Measurements from ENCODE around the gene CD79B. TPM values are rescaled to one million over a fixed set of nuclear protein-coding genes. Genes with fewer than 3 reads are reported as not detected.

The CD79B gene
- total and polyA plus RNA-seq, 4 donors: 1.8 to 8.7 (median 5.0) TPM

DNA sequence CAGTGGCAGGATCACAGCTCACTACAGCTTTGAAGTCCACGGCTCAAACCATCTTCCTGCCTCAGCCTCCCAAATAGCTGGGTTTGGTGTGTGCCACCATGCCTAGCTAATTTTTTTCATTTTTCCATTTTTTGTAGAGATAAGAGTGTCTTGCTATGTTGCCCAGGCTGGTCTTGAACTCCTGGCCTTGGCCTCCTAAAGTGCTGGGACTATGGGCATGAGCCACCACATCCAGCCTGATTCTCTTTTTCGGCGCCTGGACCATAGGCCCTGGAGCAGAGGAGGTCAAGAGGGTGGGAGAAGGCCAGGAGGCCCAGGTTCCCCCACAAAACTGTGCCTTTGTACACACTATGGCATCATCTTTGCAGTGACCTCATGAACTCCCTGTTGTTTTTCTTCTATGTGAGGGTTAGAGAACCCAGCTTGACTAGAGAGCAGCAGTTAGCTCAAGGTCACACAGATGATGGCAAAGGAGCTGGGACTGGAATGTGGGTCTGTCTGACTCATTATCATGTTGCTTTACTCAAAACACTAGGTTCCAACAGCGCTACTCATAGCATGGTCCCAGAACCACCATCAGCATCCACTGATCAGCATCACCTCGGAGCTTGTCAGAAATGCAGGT, 24.3 kb upstream of the CD79B start:
- Histone ChIP-seq H3K4me3 (no peak overlapping the region), H3K27me3 (ENCODE audit: control insufficient read depth in 3 of 3, insufficient read depth in 3 of 3, low read length in 2 of 3) (no peaks in the 10 kb centered on the region), H3K27ac (ENCODE audit: low read depth in 1 of 2, low read length in 1 of 2) (no peak overlapping the region), H3K4me1 (ENCODE audit: control insufficient read depth in 5 of 5, insufficient read depth in 5 of 5, low read length in 5 of 5) (peaks cover 0 to 6% (median 0%) of the 10 kb centered on the region in 5 donors), H3K9me3 (ENCODE audit: control insufficient read depth in 4 of 4, insufficient read depth in 3 of 4, low read length in 3 of 4) (no peaks in the 10 kb centered on the region), H3K36me3 (ENCODE audit: control insufficient read depth in 4 of 4, insufficient read depth in 4 of 4, low read length in 4 of 4) (no peaks in the 10 kb centered on the region), H3K9ac (ENCODE audit: insufficient read depth in 1 of 2, low read length in 2 of 2) (no peak overlapping the region)
- DNase-seq (no peak), ATAC-seq (ENCODE audit: insufficient read depth, low FRiP score) (no peak)
- no peak for TF ChIP-seq CTCF (IDR thresholded peaks at IDR 0.05; ENCODE audit: control extremely low read depth, extremely low read depth)
- WGBS, 2 donors: 97 to 99% methylated on average over 5 of the region's 5 CpGs

GRCh38 chr17:63955791-63956190, 23.7 kb upstream of the CD79B start:
- no peak for TF ChIP-seq CTCF (IDR thresholded peaks at IDR 0.05; ENCODE audit: control extremely low read depth, extremely low read depth)
- DNase-seq (no peak), ATAC-seq (ENCODE audit: insufficient read depth, low FRiP score) (no peak)
- Histone ChIP-seq H3K9me3 (ENCODE audit: control insufficient read depth in 4 of 4, insufficient read depth in 3 of 4, low read length in 3 of 4) (no peaks in the 10 kb centered on the region), H3K4me1 (ENCODE audit: control insufficient read depth in 5 of 5, insufficient read depth in 5 of 5, low read length in 5 of 5) (peaks cover 0 to 2% (median 0%) of the 10 kb centered on the region in 5 donors), H3K36me3 (ENCODE audit: control insufficient read depth in 4 of 4, insufficient read depth in 4 of 4, low read length in 4 of 4) (no peaks in the 10 kb centered on the region), H3K4me3 (no peak overlapping the region), H3K27me3 (ENCODE audit: control insufficient read depth in 3 of 3, insufficient read depth in 3 of 3, low read length in 2 of 3) (no peaks in the 10 kb centered on the region), H3K9ac (ENCODE audit: insufficient read depth in 1 of 2, low read length in 2 of 2) (no peak overlapping the region), H3K27ac (ENCODE audit: low read depth in 1 of 2, low read length in 1 of 2) (no peak overlapping the region)
- 91% methylated on average over 4 of the region's 4 CpGs for WGBS, 2 donors

DNA sequence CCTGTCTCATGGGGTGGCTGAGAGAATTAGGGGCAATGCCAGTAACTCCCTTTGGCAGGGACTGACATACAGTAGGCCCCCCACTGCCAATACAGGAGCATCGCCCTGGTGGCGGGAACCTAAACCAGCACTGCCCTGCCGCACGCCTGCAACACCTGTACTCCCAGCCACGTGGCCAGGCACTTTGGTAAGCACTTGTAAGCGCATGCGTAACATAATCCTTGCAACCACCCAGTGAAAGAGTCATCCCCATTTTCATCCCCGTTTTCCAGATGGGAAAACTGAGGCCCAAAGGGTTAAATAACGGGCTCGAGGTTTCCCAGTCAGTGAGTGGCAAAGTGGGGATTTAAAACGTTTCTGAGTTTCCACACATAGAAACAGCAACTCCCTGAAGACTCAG, 23.1 kb upstream of the CD79B start:
- H3K27me3 ChIP-seq (ENCODE audit: control insufficient read depth in 3 of 3, insufficient read depth in 3 of 3, low read length in 2 of 3): no peaks in the 10 kb centered on the region
- ATAC-seq (ENCODE audit: insufficient read depth, low FRiP score): no peak
- no peak for DNase-seq
- TF ChIP-seq CTCF (IDR thresholded peaks at IDR 0.05; ENCODE audit: control extremely low read depth, extremely low read depth): no peak
- H3K36me3 ChIP-seq (ENCODE audit: control insufficient read depth in 4 of 4, insufficient read depth in 4 of 4, low read length in 4 of 4): no peaks in the 10 kb centered on the region
- no peaks in the 10 kb centered on the region for H3K9me3 ChIP-seq (ENCODE audit: control insufficient read depth in 4 of 4, insufficient read depth in 3 of 4, low read length in 3 of 4)
- H3K4me3 ChIP-seq: no peak overlapping the region
- no peak overlapping the region for H3K27ac ChIP-seq (ENCODE audit: low read depth in 1 of 2, low read length in 1 of 2)
- H3K9ac ChIP-seq (ENCODE audit: insufficient read depth in 1 of 2, low read length in 2 of 2): no peak overlapping the region
- peaks cover 0 to 2% (median 0%) of the 10 kb centered on the region in 5 donors for H3K4me1 ChIP-seq (ENCODE audit: control insufficient read depth in 5 of 5, insufficient read depth in 5 of 5, low read length in 5 of 5)
- 83 to 88% methylated on average over 11 of the region's 11 CpGs for WGBS, 2 donors
